ENCODE results near the gene OTOGL.

- TF ChIP-seq CTCF (conservative IDR thresholded peaks at IDR 0.05; ENCODE audit: low read depth, low read length) (no peak), EZH2 (IDR thresholded peaks at IDR 0.05; ENCODE audit: low read length, unreplicated experiment) (no peak), EZH2phosphoT487 (IDR thresholded peaks at IDR 0.05; ENCODE audit: borderline replicate concordance, low read length) (no peak)
Measured at GRCh38 chr12:80050236-80050635, 49.1 kb upstream of the OTOGL start.

All from PC-3 (cell line).